Measurements from ENCODE around the gene ARHGAP22.

Gene ARHGAP22

GRCh38 chr10:48606530-48607355 lies 1.9 kb upstream of the ARHGAP22 start:
- DNase-seq = no peak

GRCh38 chr10:48605786-48606529 lies 1.1 kb upstream of the ARHGAP22 start:
- DNase-seq = no peak

GRCh38 chr10:48604039-48604990 lies 558 bp downstream of the ARHGAP22 start:
- DNase-seq = no peak

GRCh38 chr10:48603421-48604038 lies 1.3 kb downstream of the ARHGAP22 start:
- DNase-seq = no peak

- no peak for DNase-seq
Measured at GRCh38 chr10:48602401-48603135, 2.3 kb downstream of the ARHGAP22 start.

- no peak for DNase-seq
Measured at GRCh38 chr10:48601789-48602188, 3.1 kb downstream of the ARHGAP22 start.

GRCh38 chr10:48600645-48601505 lies 4.0 kb downstream of the ARHGAP22 start:
- DNase-seq = no peak

- DNase-seq = no peak
Measured at GRCh38 chr10:48599830-48600134, 5.1 kb downstream of the ARHGAP22 start.

- no peak for DNase-seq
Measured at GRCh38 chr10:48598936-48599829, 5.7 kb downstream of the ARHGAP22 start.

GRCh38 chr10:48598243-48598935 lies 6.5 kb downstream of the ARHGAP22 start:
- DNase-seq = no peak

- DNase-seq = no peak
Measured at GRCh38 chr10:48595539-48595932, 9.3 kb downstream of the ARHGAP22 start.

GRCh38 chr10:48594803-48595538 lies 9.9 kb downstream of the ARHGAP22 start:
- no peak for DNase-seq

- DNase-seq = no peak
Measured at GRCh38 chr10:48594371-48594770, 10.5 kb downstream of the ARHGAP22 start.

- DNase-seq = no peak
Measured at GRCh38 chr10:48592346-48592745, 12.5 kb downstream of the ARHGAP22 start.

GRCh38 chr10:48590945-48591344 lies 13.9 kb downstream of the ARHGAP22 start:
- no peak for DNase-seq

GRCh38 chr10:48589266-48589665 lies 15.6 kb downstream of the ARHGAP22 start:
- no peak for DNase-seq

- DNase-seq = no peak
Measured at GRCh38 chr10:48587819-48588218, 17.1 kb downstream of the ARHGAP22 start.

- no peak for DNase-seq
Measured at GRCh38 chr10:48587101-48587500, 17.8 kb downstream of the ARHGAP22 start.

- no peak for DNase-seq
Measured at GRCh38 chr10:48582970-48583369, 21.9 kb downstream of the ARHGAP22 start.
